GM21619 (cell line): Measurements from ENCODE around the gene YARS1.

Experiments used
- ATAC-seq: cut with Tn5 transposase; IDR thresholded peaks from one replicate; pipeline ENCODE4 v1.9.1; 2021; ENCODE audit not compliant: unreplicated experiment

Gene YARS1

GRCh38 chr1:32782086-32782485 is 35.1 kb downstream of the YARS1 start:
- no peak for ATAC-seq

DNA sequence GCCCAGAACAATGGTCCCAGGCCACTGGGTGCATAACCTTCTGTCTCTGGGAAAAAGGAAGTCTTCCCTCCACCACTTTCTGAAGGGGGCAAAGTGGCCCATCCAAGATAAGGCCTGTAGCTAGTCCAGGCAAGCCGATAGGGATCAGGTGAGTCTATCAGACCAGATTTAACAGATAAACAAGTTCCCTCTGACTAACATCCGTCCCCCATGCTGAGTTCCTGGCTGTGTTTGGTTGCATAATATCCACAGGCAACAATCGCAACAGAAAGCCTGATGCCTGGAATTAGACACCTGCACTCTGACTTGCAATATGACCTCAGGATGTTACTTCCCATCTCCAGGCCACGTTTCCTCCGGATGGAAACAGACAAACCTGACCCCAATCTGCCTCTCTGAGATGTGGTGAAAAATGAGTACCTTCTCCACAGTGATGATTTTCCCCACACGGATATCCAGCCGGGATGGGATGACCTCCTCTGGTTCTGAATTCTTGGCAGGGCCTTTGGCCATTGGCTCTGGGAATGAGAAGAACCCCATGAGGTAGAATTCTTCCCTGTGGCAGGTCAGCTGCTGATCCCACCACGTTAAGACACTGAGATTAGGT is 36.4 kb downstream of the YARS1 start:
- ATAC-seq = no peak

GRCh38 chr1:32780005-32780404 is 37.2 kb downstream of the YARS1 start:
- no peak for ATAC-seq

- no peak for ATAC-seq
Observed at GRCh38 chr1:32779242-32779641, 37.9 kb downstream of the YARS1 start.

DNA sequence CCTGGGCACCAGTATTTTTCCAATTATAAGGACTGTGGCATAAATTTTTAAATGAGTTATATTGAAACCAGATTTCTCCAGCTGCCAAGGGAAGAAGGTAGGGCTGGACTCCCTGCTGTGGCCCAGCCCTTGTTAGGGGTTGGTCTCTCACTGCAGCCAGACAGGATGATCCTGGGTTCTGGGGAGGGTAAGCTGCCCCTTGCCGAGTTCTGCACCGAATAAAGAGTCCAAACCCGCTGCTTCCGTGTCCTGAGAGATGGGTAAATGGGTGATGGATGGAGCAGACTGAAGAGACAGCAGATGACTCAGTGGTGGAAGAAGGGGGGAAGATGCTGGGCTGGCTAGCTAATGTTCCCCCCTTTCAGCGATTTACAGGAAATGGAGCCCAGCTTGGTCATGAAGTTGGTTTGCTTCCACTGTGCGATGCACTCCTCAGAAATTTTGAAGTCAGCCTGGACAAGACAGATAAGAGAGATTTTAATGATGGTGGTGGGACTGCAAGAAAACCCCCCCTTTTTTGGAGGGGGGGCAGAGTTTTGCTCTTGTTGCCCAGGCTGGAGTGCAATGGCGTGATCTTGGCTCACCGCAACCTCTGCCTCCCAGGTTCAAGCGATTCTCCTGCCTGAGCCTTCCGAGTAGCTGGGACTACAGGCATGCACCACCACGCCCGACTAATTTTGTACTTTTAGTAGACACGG is 41.4 kb downstream of the YARS1 start:
- ATAC-seq = no peak

DNA sequence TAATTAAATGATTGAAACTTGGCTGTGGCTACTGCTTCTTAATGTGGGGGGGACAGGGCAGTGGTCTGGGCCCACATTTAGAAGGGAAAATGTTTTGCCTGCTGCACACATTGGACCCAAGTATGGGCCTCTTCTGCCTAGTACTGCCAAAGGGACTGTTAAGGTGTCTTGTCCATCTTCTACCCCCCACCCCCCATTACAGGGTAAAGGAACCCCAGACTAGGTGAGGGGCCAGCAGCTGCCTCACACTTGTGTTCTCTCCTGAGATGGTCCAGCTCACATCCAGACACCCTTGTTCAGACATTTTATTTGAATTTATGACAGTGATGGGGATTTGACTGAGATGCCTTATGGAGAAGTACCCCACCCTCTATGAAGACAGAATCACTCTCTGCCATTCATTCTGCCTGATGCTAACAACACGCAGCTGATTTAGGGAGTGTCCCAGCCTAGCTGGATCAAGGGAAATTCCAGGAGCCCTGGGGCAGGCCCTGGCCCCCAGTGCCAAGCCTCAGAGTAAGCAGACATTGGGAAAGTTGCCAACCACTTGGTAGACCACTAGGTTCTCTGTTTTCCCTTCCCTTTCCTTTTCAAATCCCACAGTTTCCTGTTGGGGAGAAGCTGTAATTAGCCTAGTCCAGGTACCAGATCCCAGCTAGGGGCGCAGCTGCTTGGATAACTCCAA is 42.1 kb downstream of the YARS1 start:
- no peak for ATAC-seq

DNA sequence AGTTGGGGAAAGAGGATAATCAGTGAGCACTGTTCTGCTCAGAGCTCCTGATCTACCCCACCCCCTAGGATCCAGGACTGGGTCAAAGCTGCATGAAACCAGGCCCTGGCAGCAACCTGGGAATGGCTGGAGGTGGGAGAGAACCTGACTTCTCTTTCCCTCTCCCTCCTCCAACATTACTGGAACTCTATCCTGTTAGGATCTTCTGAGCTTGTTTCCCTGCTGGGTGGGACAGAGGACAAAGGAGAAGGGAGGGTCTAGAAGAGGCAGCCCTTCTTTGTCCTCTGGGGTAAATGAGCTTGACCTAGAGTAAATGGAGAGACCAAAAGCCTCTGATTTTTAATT is 42.7 kb downstream of the YARS1 start:
- no peak for ATAC-seq

DNA sequence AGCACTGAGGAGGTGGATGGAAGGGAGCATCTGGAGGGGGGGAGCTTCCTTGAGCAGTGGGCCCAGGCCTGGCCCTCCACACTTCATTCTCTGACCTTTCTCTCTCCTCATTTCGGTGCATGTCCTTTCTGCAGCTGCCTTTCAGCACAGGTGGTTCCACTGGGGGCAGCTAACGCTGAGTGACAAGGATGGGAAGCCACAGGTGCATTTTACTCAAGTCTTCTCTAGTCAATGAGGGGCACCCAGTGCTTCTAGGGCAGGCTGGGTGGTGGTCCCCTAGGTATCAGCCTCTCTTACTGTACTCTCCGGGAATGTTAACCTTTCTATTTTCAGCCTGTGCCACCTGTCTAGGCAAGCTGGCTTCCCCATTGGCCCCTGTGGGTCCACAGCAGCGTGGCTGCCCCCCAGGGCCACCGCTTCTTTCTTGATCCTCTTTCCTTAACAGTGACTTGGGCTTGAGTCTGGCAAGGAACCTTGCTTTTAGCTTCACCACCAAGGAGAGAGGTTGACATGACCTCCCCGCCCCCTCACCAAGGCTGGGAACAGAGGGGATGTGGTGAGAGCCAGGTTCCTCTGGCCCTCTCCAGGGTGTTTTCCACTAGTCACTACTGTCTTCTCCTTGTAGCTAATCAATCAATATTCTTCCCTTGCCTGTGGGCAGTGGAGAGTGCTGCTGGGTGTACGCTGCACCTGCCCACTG is 43.2 kb downstream of the YARS1 start:
- ATAC-seq = no peak

DNA sequence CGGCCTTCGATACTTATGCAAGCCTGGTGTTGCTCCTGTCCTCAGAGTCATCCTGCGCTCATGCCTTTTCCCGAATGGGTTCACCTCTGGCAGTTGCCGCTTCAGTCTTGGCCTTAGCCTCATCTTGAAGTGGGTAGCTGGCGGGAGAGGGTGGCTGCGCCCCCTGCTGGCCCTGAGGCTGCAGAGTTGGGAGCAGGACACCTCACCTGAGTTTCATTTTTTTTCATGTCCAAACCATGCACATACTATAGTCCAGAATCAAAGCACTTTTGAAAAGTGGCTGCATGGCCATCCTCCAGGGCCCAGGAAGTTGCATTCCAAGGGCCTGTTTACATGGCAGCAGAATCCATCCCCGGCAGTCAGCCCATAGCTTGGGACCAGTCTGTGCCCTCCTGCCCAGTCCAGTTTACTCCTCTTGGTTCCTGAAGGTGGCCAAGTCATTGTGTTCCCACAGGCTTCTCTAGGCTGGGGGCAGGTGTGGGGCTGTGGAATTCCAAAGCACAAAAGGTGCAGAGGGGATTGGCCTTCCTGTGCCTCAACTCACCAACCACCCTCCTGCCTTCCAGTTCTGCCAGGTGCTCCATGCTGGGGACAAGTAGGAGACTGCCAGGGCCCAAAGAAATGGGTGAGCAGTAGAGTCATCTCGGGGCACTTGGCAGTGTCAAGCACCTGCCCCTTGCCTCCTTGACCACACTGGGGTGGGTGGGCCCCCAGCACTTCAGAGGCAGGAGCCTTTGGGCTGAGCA is 44.0 kb downstream of the YARS1 start:
- ATAC-seq = no peak

DNA sequence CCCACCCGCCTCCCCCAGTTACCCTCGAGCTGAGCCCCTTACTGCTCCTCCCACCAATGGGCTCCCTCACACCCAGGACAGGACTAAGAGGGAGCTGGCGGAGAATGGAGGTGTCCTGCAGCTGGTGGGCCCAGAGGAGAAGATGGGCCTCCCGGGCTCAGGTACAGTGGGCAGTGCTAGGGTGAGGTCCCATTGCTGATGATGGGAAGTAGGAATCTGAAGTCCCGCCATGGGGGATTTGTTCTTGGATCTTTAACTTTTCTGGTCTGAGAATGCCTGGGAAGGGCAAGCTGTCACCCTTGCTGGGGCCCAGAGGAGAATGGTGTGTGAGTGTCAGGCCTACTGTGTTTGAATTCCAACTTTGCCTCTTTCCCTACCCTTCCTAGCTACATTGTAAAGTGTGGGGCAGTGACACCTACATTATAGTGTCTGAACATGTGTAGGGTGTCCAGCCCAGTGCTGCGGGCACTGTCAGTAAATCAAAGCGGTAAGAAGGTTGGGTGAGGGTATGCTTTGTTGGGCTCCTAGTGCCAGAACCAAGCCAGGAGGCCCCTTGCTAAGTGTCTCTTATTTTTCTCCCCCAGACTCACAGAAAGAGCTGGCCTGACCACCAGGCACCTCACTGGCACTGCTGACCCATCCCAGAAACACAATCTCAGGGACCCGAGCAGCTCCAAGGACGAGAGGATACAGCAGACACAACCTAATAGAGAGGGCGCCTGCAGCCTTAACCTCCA is 44.7 kb downstream of the YARS1 start:
- no peak for ATAC-seq

- no peak for ATAC-seq
Observed at GRCh38 chr1:32771561-32772280, 45.4 kb downstream of the YARS1 start.

GRCh38 chr1:32770741-32771548 is 46.2 kb downstream of the YARS1 start:
- ATAC-seq = no peak

- no peak for ATAC-seq
Observed at GRCh38 chr1:32770221-32770731, 46.9 kb downstream of the YARS1 start.

- no peak for ATAC-seq
Observed at GRCh38 chr1:32769524-32770220, 47.5 kb downstream of the YARS1 start.

DNA sequence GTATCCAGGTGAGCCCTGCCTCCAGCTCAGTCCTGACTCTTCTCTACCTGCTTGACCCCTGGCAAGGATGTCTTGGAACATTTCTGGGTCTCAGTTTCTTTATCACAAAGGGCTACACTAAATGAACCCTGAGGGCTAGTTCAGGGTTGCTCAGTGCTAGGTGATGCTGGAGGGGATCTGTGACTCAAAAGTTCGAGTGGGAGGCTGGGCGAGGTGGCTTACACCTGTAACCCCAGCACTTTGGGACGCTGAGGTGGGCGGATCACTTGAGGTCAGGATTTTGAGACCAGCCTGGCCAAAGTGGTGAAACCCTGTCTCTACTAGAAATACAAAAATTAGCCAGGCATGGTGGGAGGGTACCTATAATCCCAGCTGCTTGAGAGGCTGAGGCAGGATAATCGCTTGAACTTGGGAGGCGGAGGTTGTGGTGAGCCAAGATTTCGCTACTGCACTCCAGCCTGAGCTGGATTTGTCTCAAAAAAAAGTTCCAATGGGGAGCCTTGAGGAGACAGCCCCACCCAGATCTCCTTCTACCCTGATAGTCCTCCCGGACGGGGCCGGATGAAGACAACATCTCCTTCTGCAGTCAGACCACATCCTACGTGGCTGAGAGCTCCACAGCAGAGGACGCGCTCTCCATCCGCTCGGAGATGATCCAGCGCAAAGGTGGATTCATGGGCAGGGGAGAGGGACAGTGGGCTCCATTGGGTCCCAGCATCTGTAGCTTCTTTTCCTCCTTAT is 48.9 kb downstream of the YARS1 start:
- ATAC-seq = no peak

DNA sequence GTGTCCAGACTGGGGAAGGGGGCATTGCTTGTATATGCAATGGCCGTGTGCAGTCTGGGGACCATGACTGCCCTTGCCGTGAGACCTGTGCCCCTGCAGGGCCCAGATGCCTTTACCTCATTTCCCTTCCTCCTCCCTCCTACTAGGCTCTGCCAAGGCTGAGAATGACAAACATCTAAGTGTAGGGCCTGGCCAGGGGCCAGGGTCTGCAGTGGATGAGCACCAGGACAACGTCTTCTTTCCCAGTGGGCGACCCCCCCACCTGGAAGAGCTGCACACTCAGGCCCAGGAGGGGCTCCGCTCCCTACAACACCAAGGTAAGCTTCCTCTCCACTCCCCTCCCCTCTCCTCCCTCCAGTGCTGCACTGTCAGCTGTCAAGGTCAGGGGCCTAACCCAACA is 49.5 kb downstream of the YARS1 start:
- no peak for ATAC-seq

DNA sequence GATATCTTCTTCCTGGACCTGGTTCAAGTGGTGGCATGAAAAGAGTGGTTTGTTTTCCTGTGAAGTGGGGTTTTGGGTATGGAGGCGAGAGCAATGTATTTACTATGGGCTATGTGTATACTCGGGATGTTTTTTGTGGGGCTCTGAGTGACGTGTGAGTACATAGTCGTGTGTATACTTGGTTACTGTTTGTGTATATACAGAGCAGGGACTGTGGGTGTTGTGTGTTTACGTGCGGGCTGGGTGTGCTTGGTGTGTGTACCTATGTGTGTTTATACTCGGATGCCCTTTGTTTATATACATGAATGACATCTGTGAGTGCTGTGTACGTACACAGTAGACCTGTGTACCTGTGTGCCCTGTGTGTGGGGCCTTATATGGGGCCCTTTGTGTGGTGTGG is 50.0 kb downstream of the YARS1 start:
- ATAC-seq = no peak
